Smooth muscle cell (in vitro differentiated cells): Measurements from ENCODE around the gene CCHCR1. TPM values are rescaled to one million over a fixed set of nuclear protein-coding genes. Genes with fewer than 3 reads are reported as not detected.

Experiments used
- DNase-seq: peaks from one replicate; lab custom pipeline; 2025; ENCODE audit not compliant: unreplicated experiment; lab: John Stamatoyannopoulos, UW
- H2AFZ ChIP-seq: fragments of 200-600 bp; sonication (generic); 2 replicates; pipeline ENCODE4 v1.6.0; 2016; ENCODE audit warnings: antibody characterized with exemption, low read depth, mild to moderate bottlenecking
- H3F3A ChIP-seq: fragments of 200-600 bp; sonication (generic); 2 replicates; pipeline ENCODE4 v1.6.0; 2017; ENCODE audit warnings: antibody characterized with exemption, low read depth
- H3K27ac ChIP-seq: fragments of 200-600 bp; sonication (generic); 2 replicates; pipeline ENCODE4 v1.5.1; 2016; ENCODE audit warnings: low read depth, mild to moderate bottlenecking
- H3K27me3 ChIP-seq: fragments of 200-600 bp; sonication (generic); 2 replicates; pipeline ENCODE4 v1.6.1; 2016; ENCODE audit warnings: low read depth, mild to moderate bottlenecking
- H3K36me3 ChIP-seq: fragments of 200-600 bp; sonication (generic); 2 replicates; pipeline ENCODE4 v1.5.1; 2016; ENCODE audit warnings: low read depth
- H3K4me1 ChIP-seq: fragments of 200-600 bp; sonication (generic); 2 replicates; pipeline ENCODE4 v1.5.1; 2016; ENCODE audit warnings: low read depth
- H3K4me2 ChIP-seq: fragments of 200-600 bp; sonication (generic); 2 replicates; pipeline ENCODE4 v1.6.0; 2016; ENCODE audit warnings: mild to moderate bottlenecking
- H3K4me3 ChIP-seq: fragments of 200-600 bp; sonication (generic); 2 replicates; pipeline ENCODE4 v1.5.1; 2016; ENCODE audit warnings: mild to moderate bottlenecking
- H3K79me2 ChIP-seq: fragments of 200-600 bp; sonication (generic); 2 replicates; pipeline ENCODE4 v1.6.0; 2016; ENCODE audit warnings: low read depth, mild to moderate bottlenecking
- H3K9ac ChIP-seq: fragments of 200-600 bp; sonication (generic); 2 replicates; pipeline ENCODE4 v1.6.0; 2016; ENCODE audit warnings: low read depth
- H3K9me3 ChIP-seq: fragments of 200-600 bp; sonication (generic); replicated peaks from 2 replicates; pipeline ENCODE4 v1.5.1; 2016; ENCODE audit warnings: low read depth
- H4K20me1 ChIP-seq: fragments of 200-600 bp; sonication (generic); 2 replicates; pipeline ENCODE4 v1.6.0; 2016; ENCODE audit warnings: low read depth
- CTCF ChIP-seq: fragments of 200-600 bp; sonication (generic); IDR thresholded peaks from 2 replicates; pipeline ENCODE4 v1.5.1; 2017; ENCODE audit warnings: borderline replicate concordance, mild to moderate bottlenecking, antibody characterized with exemption; ENCODE audit not compliant: insufficient read depth, poor library complexity, severe bottlenecking
- WGBS: methylation state at CpG from one replicate; pipeline ENCODE4 v1.1.7; 2016; ENCODE audit warnings: low lambda C conversion rate; 5-methylcytosine and 5-hydroxymethylcytosine counted together
- polyA plus RNA-seq: library from polyadenylated mRNA; unstranded; fragments of >200 nt; fragmentation: Nextera tagmentation; extraction: Ambion mirVana; gene quantifications from 2 replicates; pipeline ENCODE4 v1.2.1, GENCODE V29; 2016
- total RNA-seq: library from RNA; depleted of rRNA; stranded (reverse); fragments of >200 nt; gene quantifications from 2 replicates; pipeline ENCODE4 v1.2.3, GENCODE V29; 2014

Gene CCHCR1
- total and polyA plus RNA-seq, 2 experiments from 2014 or later, result 8.2 to 15.0 TPM

GRCh38 chr6:31178143-31179041 is 20.8 kb upstream of the CCHCR1 start:
- H4K20me1 ChIP-seq, result no peaks in the 10 kb centered on the region
- H3K79me2 ChIP-seq, result no peaks in the 10 kb centered on the region
- no peak for TF ChIP-seq CTCF
- no peaks in the 10 kb centered on the region for H3K27me3 ChIP-seq
- H3K9me3 ChIP-seq, result no peaks in the 10 kb centered on the region
- H3K9ac ChIP-seq, result no peak overlapping the region
- DNase-seq, result no peak
- H3F3A ChIP-seq, result no peaks in the 10 kb centered on the region
- no peaks in the 10 kb centered on the region for H3K36me3 ChIP-seq
- H3K4me3 ChIP-seq, result no peak overlapping the region
- WGBS, result 76% methylated on average over 8 of the region's 8 CpGs
- H2AFZ ChIP-seq, result no peak overlapping the region
- no peak overlapping the region for H3K27ac ChIP-seq
- H3K4me1 ChIP-seq, result no peaks in the 10 kb centered on the region
- no peak overlapping the region for H3K4me2 ChIP-seq

GRCh38 chr6:31175971-31176370 is 18.4 kb upstream of the CCHCR1 start:
- no peaks in the 10 kb centered on the region for H3F3A ChIP-seq
- no peaks in the 10 kb centered on the region for H3K36me3 ChIP-seq
- no peaks in the 10 kb centered on the region for H3K27me3 ChIP-seq
- no peaks in the 10 kb centered on the region for H3K79me2 ChIP-seq
- DNase-seq, result no peak
- WGBS, result 78% methylated on average over 3 of the region's 3 CpGs
- TF ChIP-seq CTCF, result no peak
- H3K27ac ChIP-seq, result no peak overlapping the region
- no peak overlapping the region for H3K4me2 ChIP-seq
- no peak overlapping the region for H3K9ac ChIP-seq
- H3K4me3 ChIP-seq, result no peak overlapping the region
- no peaks in the 10 kb centered on the region for H3K9me3 ChIP-seq
- H3K4me1 ChIP-seq, result peaks cover 6% of the 10 kb centered on the region
- H4K20me1 ChIP-seq, result no peaks in the 10 kb centered on the region
- no peak overlapping the region for H2AFZ ChIP-seq

GRCh38 chr6:31174378-31174777 is 16.8 kb upstream of the CCHCR1 start:
- Histone ChIP-seq H3K79me2 (no peaks in the 10 kb centered on the region), H3K36me3 (no peaks in the 10 kb centered on the region), H4K20me1 (no peaks in the 10 kb centered on the region), H3K27ac (no peak overlapping the region), H3K4me1 (peaks cover 6% of the 10 kb centered on the region), H3K4me3 (no peak overlapping the region), H3K27me3 (peaks cover 15% of the 10 kb centered on the region), H2AFZ (no peak overlapping the region), H3K9ac (no peak overlapping the region), H3F3A (no peaks in the 10 kb centered on the region), H3K9me3 (no peaks in the 10 kb centered on the region), H3K4me2 (no peak overlapping the region)
- WGBS, result 91% methylated on average over 5 of the region's 5 CpGs
- no peak for DNase-seq
- TF ChIP-seq CTCF, result no peak

GRCh38 chr6:31173406-31173805 is 15.8 kb upstream of the CCHCR1 start:
- Histone ChIP-seq H2AFZ (no peak overlapping the region), H3K9me3 (no peaks in the 10 kb centered on the region), H4K20me1 (no peaks in the 10 kb centered on the region), H3K4me3 (no peak overlapping the region), H3K27me3 (peaks cover 24% of the 10 kb centered on the region), H3K4me2 (no peak overlapping the region), H3K36me3 (no peaks in the 10 kb centered on the region), H3K79me2 (no peaks in the 10 kb centered on the region), H3K27ac (no peak overlapping the region), H3K4me1 (peaks cover 6% of the 10 kb centered on the region), H3F3A (no peaks in the 10 kb centered on the region), H3K9ac (no peak overlapping the region)
- 42% methylated on average over 3 of the region's 3 CpGs for WGBS
- TF ChIP-seq CTCF, result no peak
- DNase-seq, result no peak
